ENCODE results near the gene TCEA3.
A peak's percentile ranks its signal among the peaks of the same experiment; 100 is the strongest.

The TCEA3 gene

GRCh38 chr1:23421343-23421742 is 3.2 kb downstream of the TCEA3 start:
- DNase-seq (ENCODE audit: low read depth in 2 of 2) = no peak

- DNase-seq (ENCODE audit: low read depth in 2 of 2) = no peak
Observed at GRCh38 chr1:23420778-23421177, 3.8 kb downstream of the TCEA3 start.

DNA sequence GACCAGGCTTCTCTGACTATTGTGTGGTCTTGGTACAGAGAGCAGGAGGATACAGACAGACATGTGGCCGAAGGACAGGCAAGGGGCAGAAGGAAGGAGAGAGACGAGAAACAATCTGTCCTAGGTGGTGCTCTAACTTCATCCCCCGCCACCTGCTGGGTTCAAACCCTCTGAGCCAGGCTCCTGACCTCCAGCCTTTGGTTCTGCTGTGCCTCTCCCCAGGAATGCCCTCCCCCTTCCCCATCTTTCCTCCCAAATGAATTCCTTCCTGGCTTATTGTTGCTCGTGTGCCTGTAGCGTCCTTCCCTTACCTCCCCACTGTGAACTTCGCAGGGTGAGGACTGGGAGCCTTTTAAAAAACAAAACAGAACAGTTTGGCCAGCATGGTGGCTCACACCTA is 5.4 kb downstream of the TCEA3 start:
- DNase-seq (ENCODE audit: low read depth in 2 of 2) = no peak

- no peak for DNase-seq (ENCODE audit: low read depth in 2 of 2)
Observed at GRCh38 chr1:23417570-23417969, 7.0 kb downstream of the TCEA3 start.

DNA sequence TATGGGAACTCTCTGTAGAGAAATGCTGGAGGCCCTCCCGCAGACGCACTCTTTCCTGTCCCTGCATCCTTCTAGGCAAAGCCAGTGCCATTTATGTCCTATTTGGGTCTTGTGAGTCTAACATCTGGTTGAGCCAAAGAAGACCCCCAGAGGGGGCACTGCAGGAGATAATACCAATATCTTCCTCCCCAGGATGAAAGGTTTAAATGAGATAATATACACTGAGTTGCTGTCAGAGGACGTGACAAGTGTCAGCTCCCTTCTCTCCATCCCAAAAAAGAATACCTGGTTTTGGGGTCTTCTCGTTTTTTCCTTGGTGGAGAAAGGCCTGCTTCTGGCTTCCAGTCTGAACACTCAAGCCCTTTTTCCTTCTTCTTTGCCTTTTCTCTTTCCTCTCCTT is 7.6 kb downstream of the TCEA3 start:
- no peak for DNase-seq (ENCODE audit: low read depth in 2 of 2)

DNA sequence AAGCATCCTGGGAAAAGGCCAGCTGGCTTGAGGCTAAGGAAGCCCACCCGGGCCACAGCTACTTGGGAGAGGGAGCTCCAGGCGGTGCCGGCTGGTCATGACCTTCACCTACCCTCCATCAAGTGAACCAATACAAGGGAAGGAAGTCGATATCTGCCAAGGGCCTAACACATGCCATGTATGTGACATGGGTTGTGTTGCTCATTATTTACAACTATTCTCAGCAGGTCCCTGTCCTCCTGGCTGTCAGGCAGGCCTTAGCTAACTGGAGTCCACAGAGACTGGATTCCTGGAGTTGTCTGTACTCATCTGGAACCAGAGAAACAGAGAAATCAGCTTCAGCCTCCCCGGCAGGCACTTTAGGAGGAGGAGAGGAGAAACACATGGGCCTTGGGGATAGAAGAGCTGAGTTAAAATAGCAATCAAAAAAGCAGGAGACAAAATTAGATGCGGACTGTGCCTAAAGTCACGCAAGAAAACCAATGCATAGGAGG is 15.7 kb downstream of the TCEA3 start:
- DNase-seq (ENCODE audit: low read depth in 2 of 2) = no peak

GRCh38 chr1:23407016-23407630 is 17.4 kb downstream of the TCEA3 start:
- no peak for DNase-seq (ENCODE audit: low read depth in 2 of 2)

DNA sequence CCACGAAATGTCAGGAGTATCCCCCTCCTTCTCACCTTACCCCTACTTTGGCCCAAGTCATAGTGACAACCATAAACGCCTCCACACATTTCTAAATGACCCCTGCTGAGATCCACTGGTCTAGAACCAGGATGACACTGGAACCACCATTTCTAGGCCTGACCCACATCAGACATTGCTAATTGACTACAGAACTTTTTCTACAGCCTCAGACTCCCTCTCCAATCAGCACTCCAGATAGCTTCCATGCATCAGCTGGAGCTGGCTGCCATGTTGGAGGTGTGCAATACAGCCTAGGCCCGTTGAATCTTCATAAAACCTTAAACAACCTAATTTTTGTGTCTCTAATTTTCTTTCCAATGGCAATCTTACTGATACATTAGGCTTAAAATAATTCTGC is 18.6 kb downstream of the TCEA3 start:
- no peak for DNase-seq (ENCODE audit: low read depth in 2 of 2)

- peak; percentile 78 for DNase-seq (ENCODE audit: low read depth in 2 of 2)
Observed at GRCh38 chr1:23403735-23404486, 20.6 kb downstream of the TCEA3 start.

GRCh38 chr1:23403355-23403734 is 21.2 kb downstream of the TCEA3 start:
- no peak for DNase-seq (ENCODE audit: low read depth in 2 of 2)

- DNase-seq (ENCODE audit: low read depth in 2 of 2) = no peak
Observed at GRCh38 chr1:23403038-23403336, 21.6 kb downstream of the TCEA3 start.

DNA sequence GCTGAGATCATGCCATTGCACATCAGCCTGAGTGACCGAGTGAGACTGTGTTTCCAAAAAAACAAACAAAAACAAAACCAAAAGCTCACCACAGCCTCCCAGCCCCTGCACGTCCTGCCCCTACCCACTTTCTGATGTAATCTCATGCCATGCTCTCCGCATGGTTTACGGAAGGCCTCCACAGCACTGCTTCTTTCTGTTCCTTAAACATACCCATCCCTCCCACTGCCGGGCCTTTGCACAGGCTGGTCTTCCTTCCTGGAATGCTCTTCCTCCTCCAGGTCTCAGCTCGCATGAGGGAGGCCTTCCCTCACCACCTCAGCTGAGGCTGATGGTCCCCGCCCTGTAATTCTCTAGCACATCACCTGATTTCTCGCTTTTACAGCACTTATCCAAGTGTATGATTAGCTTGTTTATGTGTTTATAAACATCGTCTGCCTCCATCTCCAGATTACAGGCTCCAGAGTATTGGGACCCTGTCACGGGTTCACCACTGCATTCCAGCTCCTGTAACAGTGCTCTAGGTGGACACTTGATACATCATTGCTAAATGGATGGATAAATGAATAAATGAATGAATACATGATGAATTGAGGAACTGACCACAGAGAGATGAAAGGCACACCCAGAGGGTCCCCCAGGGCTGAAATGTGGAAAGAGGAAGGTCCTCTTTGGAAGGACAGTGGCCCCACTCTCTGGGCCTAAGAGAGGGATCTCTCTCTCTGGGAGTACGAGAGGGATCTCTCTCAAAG is 22.1 kb downstream of the TCEA3 start:
- DNase-seq (ENCODE audit: low read depth in 2 of 2) = no peak

- no peak for DNase-seq (ENCODE audit: low read depth in 2 of 2)
Observed at GRCh38 chr1:23401313-23401712, 23.2 kb downstream of the TCEA3 start.

DNA sequence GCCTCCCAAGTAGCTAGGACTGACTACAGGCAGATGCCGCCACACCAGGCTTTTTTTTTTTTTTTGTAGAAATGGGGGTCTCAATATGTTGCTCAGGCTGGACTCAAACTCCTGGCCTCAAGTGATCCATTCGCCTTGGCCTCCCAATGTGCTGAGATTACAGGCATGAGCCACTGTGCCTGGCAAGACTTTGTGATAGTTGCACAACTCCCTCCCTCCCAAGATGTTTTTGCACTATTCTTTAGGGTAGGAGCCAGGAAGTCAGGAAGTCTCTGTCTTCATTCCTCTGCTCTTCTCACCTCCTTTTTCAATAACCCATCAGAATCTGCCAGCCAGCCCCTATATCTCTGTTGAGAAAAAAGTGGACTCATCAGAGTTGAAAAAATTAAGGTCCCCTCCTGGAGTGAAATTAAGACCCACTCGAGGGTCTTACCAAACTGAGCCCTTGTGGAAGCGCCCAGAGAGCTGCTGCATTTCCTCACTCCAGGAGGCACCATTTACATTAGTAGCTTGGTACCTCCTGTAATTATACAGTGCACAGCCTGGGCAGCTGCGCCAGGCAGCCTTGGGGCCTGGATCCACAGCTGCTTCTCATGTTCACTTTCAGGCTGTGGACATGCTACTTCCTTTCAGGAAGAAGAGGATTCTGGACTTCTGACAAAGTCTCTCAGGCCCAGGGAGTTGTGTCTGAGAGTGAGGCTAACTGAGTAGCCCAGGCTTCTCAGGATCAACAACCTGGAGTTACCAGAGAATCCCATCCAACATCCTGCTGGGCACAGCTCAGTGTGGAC is 24.0 kb downstream of the TCEA3 start:
- no peak for DNase-seq (ENCODE audit: low read depth in 2 of 2)

DNA sequence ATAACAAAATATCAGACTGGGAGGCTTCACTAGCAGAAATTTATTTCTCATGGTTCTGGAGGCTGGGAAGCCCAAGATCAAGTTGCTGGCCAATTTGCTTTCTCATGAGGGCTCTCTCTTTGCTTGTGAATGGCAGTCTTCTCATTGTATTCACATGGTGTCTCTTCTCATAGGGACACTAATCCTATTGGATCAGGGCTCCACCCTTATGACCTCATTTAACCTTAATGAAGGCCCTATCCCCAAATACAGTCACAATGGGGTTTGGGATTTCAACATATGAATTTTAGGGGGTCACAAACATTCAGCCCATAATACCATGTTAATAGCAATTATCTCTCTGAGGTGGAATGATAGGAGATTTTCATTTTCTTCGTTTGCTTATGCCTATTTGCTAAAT is 25.3 kb downstream of the TCEA3 start:
- DNase-seq (ENCODE audit: low read depth in 2 of 2) = no peak

- DNase-seq (ENCODE audit: low read depth in 2 of 2) = no peak
Observed at GRCh38 chr1:23397908-23398307, 26.6 kb downstream of the TCEA3 start.

GRCh38 chr1:23396380-23396779 is 28.2 kb downstream of the TCEA3 start:
- DNase-seq (ENCODE audit: low read depth in 2 of 2) = no peak

- DNase-seq (ENCODE audit: low read depth in 2 of 2) = no peak
Observed at GRCh38 chr1:23395849-23396248, 28.7 kb downstream of the TCEA3 start.

- DNase-seq (ENCODE audit: low read depth in 2 of 2) = no peak
Observed at GRCh38 chr1:23395154-23395724, 29.3 kb downstream of the TCEA3 start.

DNA sequence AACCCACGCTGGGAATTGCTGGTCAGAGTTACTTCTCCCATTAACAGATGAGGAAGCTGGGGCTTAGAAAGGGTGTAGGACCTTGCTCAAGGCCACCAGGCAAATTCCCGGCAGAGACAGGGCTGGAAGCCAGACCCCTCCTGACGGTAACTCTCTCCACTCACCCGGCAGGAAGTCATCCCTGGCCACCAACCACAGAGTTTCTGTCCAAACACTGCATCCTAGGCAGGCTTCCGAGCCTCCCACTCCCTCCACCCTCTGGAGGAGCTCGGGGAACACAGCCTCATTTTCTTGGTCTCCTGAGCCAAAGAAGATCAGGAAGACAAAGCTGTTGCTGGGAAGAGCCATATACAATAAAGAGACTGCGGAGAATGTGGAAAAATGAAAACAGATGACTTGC is 29.9 kb downstream of the TCEA3 start:
- peak; percentile 87 to 88 for DNase-seq (ENCODE audit: low read depth in 2 of 2)

DNA sequence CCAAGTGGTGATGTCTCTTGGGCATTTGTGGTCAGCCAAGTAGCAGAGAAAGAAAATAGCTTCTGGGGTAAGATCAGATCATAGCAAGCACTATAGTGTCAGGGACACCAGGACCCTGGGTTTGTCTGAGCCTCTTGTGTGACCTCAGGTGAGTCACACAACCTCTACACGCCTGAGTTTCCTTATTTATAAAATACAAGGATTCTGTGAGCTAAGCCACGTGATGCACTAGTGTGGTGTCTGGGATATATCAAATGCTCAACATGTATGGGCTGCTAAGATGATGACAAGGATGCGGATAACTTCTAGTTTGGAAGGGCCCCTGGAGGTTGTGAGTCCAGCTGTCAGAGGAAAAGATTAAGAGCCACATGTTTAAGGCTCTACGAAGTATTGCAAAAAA is 30.4 kb downstream of the TCEA3 start:
- peak; percentile 90 for DNase-seq (ENCODE audit: low read depth in 2 of 2)

- DNase-seq (ENCODE audit: low read depth in 2 of 2) = no peak
Observed at GRCh38 chr1:23393706-23394105, 30.8 kb downstream of the TCEA3 start.

Data from fibroblast of skin of left quadriceps (primary cell).